ENCODE results near the gene KLF3.

- TF ChIP-seq CTCF (IDR thresholded peaks at IDR 0.05; ENCODE audit: insufficient read depth, low read depth, low read length) = no peak
- no peak for TF ChIP-seq EZH2 (IDR thresholded peaks at IDR 0.05; ENCODE audit: insufficient read depth, low read length)
Observed at GRCh38 chr4:38728631-38729141, 64.7 kb downstream of the KLF3 start.

All from astrocyte (in vitro differentiated cells and primary cell).